Ectodermal cell (in vitro differentiated cells): Measurements from ENCODE around the gene PIH1D1.

ENCODE experiments used
- H3K27ac ChIP-seq: 2 replicates; pipeline ENCODE4 v1.7.0; 2013; ENCODE audit warnings: mild to moderate bottlenecking, low read depth, low read length; ENCODE audit not compliant: insufficient read depth, poor library complexity, severe bottlenecking
- H3K27me3 ChIP-seq: 2 replicates; pipeline ENCODE4 v1.7.0; 2013; ENCODE audit warnings: mild to moderate bottlenecking, low read length; ENCODE audit not compliant: insufficient read depth, control insufficient read depth, poor library complexity, severe bottlenecking
- H3K36me3 ChIP-seq: one replicate; pipeline ENCODE4 v1.7.0; 2013; ENCODE audit warnings: low read length; ENCODE audit not compliant: control insufficient read depth, insufficient read depth
- H3K4me1 ChIP-seq: one replicate; pipeline ENCODE4 v1.7.0; 2013; ENCODE audit warnings: low read length; ENCODE audit not compliant: control insufficient read depth, insufficient read depth
- H3K4me3 ChIP-seq: 2 replicates; pipeline ENCODE4 v1.7.0; 2013; ENCODE audit warnings: low read depth, low read length, control low read depth; ENCODE audit not compliant: insufficient read depth
- H3K9me3 ChIP-seq: 2 replicates; pipeline ENCODE4 v1.7.0; 2013; ENCODE audit warnings: mild to moderate bottlenecking, low read length, moderate library complexity; ENCODE audit not compliant: control insufficient read depth
- WGBS, 2 experiments: methylation state at CpG; one replicate each; pipeline ENCODE4 v1.1.7; 2013; ENCODE audit warnings: missing lambda C conversion rate in 2 of 2; 5-methylcytosine and 5-hydroxymethylcytosine counted together

The PIH1D1 gene

DNA sequence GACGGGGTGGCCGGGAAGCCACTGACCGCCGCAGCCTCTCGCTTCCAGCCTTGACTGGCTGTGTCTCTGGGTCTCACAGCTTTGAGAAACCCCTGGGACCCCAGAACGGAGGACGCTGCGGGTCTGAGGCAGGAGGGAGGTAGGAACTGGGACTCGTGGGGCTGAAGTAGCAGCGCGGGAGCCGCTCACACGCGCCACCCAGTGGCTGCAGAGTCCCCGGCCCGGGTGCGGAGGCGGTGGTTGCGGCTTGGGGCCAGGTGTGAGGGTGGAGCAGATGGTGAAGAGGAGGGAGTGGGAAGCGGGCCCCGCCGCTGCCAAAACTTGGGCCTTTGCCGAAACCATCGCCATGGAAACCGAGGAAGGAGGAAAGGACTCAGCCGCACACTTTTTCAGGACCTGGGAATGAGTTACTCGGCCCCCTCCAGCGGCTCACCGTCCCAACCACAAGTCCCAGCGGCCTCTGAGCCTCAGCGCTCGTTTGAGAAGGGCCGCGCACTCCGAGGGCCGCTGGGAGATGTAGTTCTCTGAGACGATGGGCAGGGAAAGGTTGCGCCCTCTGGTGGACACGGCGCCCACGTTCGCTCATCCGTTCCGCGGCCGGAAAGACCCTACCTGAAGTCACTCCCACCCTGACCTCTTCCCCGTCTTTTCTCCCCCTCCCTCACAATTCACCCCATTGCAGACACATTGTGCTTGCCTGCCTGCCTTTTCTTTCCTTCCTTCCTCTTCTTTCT is 8.1 kb downstream of the PIH1D1 start:
- H3K9me3 ChIP-seq: no peaks in the 10 kb centered on the region
- peaks cover 42% of the 10 kb centered on the region for H3K27me3 ChIP-seq
- WGBS, 2 experiments: 0 to 1% methylated on average over 47 of the region's 47 CpGs
- H3K4me1 ChIP-seq: peaks cover 9% of the 10 kb centered on the region
- H3K36me3 ChIP-seq: peaks cover 7% of the 10 kb centered on the region
- peak overlapping the region; percentile 72 for H3K4me3 ChIP-seq
- H3K27ac ChIP-seq: peak overlapping the region; percentile 88

DNA sequence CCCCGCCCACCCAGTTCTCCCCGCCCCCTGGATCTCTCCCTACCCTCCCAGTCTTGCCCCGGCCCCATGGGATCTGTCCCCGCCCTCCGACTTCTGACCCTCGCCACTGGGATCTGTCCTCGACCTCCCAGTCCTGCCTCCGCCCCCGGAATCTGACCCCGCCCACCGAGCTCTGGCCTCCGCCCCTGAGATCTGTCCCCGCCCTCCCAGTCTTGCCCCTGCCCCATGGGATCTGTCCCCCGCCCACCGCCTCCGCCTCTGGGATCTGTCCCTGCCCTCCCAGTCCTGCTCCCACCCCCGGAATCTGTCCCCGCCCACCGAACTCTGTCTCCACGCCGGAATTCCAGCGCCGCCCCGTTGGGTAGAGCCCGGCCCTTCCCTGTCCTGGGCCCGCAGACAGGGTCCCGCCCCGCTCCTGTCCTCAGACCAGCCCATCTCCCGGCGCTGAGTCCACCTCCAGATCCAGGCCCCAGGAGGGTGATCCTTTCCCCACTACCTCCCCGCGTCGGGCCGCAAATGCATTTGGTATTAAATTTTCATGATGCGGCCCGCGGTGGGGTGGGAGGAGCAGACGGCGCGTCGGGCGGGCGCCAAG is 8.7 kb downstream of the PIH1D1 start:
- Histone ChIP-seq H3K9me3 (no peaks in the 10 kb centered on the region), H3K27me3 (peaks cover 49% of the 10 kb centered on the region), H3K4me1 (peaks cover 9% of the 10 kb centered on the region), H3K27ac (peak overlapping the region; percentile 88), H3K4me3 (peak overlapping the region; percentile 72), H3K36me3 (peaks cover under 1% of the 10 kb centered on the region)
- 0% methylated on average over 42 to 43 of the region's 43 CpGs for WGBS, 2 experiments

DNA sequence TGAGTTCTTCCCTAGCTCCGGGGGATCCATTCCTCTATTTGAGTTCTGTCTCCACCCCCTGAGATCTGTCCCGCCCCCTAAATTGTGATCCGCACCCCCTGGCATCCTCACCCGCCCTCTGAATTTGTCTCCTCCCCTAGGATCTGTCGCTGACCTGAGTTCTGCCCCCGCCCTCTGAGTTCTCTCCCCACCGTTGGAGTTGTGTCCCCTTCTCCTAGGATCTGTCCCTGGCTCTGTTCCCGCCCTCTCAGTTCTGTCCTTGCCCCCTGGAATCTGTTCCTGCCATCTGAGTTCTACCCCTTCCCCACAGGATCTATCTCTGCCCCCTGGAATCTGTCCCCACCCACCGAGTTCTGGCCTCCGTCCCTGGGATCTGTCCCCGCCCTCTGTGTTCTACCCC is 9.3 kb downstream of the PIH1D1 start:
- no peaks in the 10 kb centered on the region for H3K36me3 ChIP-seq
- peak overlapping the region; percentile 3 for H3K4me3 ChIP-seq
- H3K27me3 ChIP-seq: peaks cover 54% of the 10 kb centered on the region
- H3K4me1 ChIP-seq: peaks cover 9% of the 10 kb centered on the region
- no peaks in the 10 kb centered on the region for H3K9me3 ChIP-seq
- 5 to 8% methylated on average over 11 of the region's 11 CpGs for WGBS, 2 experiments
- no peak overlapping the region for H3K27ac ChIP-seq

DNA sequence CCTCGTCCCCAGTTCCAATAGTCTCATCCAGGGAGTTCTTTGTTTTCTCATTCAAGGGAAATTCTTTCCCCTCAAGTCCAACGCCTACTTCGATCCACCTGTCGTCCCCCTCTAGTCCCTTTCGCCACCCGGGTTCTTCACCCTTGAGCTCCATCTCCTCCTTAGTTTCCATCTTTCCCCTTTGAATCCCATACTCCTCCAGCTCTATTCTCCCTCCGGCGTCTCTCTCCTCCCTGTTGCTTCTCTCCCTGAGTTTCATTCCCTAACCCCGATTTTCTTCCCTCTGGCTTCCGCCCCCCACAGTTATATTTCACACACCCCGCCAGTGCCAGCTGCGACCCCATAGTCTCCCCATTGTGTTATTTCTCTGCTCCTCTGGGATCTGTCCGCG is 9.7 kb downstream of the PIH1D1 start:
- H3K4me1 ChIP-seq: peaks cover 9% of the 10 kb centered on the region
- H3K36me3 ChIP-seq: no peaks in the 10 kb centered on the region
- peak overlapping the region; percentile 3 for H3K4me3 ChIP-seq
- WGBS, 2 experiments: 14 to 15% methylated on average over 14 of the region's 14 CpGs
- H3K27ac ChIP-seq: no peak overlapping the region
- H3K27me3 ChIP-seq: peaks cover 58% of the 10 kb centered on the region
- H3K9me3 ChIP-seq: no peaks in the 10 kb centered on the region

DNA sequence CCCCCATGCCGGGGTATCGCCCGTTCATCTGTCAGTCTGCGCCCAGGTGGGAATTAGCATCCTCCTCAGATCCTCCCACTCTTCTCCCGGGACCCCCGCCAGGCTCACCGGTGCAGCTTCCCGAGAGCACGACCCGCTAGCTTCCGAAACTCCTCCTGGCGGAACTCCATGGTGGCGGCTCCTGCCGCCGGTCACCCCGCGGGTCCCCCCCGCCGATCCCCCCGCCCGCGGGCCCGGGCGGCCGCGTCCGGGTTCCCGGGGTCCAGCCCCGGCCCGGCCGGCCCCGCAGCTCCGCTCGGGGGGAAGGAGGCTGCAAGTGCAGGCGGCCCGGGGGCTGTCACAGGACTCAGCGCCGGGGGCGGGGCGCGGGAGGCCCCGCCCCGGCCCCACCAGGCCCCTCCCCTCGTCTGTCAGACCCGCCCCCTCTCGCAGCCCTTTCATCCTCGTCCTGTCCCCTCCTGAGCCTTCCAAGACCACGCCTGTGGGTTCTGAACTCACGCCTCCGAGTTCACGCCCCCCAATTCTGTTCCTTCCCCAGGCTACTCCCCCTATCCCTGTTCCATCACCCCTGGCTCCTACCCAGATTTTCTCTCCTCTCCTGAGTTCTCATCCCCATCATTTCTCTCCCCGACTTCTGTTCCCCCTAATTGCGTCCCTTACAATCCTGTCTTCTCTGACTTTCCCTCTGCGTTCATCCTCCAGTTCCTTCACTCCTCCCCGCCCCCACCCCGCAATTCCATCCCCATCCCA is 10.2 kb downstream of the PIH1D1 start, which contains the start of gene SLC17A7:
Gene SLC17A7, minus strand, starts transcription at position 318 of the 750 bp plus-strand sequence. Its CDS starts 148 bp downstream, at position 170.
- peak within 1 kb of the TSS; percentile 22 for H3K4me3 ChIP-seq
- no peak within 1 kb of the TSS for H3K27ac ChIP-seq
- no peaks in the 10 kb centered on the region for H3K9me3 ChIP-seq
- no peaks in the 10 kb centered on the region for H3K36me3 ChIP-seq
- peaks cover 9% of the 10 kb centered on the region for H3K4me1 ChIP-seq
- 1% methylated on average over 56 of the region's 56 CpGs for WGBS, 2 experiments
- H3K27me3 ChIP-seq: peaks cover 64% of the 10 kb centered on the region

DNA sequence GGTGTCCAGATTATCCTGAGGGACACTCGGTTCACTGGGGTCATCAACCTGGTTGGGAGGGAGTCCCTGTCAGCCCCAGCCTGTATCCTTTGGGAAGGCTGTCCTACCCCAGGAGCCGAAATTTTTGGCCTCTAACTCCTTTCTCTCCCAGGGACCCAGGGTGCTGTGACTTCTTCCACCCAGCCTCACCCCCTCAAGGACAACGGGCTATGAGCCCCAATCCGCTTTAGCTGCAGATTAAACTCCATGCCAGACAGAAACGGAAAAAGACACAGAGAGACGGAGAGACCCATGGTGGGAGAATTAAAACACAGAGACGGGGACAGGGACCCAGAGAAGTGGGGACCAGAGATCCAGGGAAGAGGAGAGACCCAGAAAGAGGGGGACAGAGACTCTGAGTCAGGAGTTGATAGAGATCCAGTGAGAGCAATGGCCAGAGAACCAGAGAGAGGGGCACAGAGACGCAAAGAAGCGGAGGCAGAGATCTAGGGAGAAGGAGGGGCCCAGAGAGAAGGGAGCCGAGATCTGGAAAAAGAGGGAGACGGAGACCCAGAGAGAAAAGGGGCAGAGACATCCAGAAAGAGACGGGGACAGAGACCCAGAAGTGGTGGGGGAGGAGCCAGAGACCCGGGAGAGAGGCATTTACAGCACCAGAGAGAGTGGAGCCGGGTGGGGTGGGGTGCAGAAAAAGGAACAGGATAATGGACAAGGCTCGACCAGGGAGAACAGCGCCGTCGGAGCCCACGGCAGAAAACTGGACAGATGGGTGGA is 11.0 kb downstream of the PIH1D1 start:
- Histone ChIP-seq H3K4me1 (peaks cover 9% of the 10 kb centered on the region), H3K4me3 (peak overlapping the region; percentile 22), H3K27ac (no peak overlapping the region), H3K36me3 (no peaks in the 10 kb centered on the region), H3K9me3 (no peaks in the 10 kb centered on the region), H3K27me3 (peaks cover 71% of the 10 kb centered on the region)
- 36 to 37% methylated on average over 19 of the region's 19 CpGs for WGBS, 2 experiments

DNA sequence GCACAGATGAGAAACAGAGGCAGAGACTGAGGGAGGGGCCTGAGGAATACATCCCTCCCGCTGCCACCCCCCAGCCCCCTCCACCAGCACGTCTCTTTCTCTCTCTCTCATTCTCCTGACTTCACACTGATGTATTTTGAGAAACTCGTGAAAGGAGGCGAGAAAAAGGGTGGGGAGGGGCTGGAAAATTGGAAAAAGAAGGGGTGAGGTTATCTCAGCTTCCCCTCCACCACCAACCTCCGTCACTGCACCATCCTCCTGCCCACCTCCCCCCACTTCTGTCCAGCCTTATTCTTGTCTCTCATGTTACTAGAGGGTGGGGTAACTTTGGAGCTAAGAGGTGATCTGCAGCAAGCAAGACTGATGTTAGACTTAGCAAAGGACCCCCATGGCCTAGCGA is 11.8 kb downstream of the PIH1D1 start:
- Histone ChIP-seq H3K4me1 (peaks cover 9% of the 10 kb centered on the region), H3K27me3 (peaks cover 79% of the 10 kb centered on the region), H3K36me3 (no peaks in the 10 kb centered on the region), H3K4me3 (no peak overlapping the region), H3K9me3 (no peaks in the 10 kb centered on the region), H3K27ac (no peak overlapping the region)
- WGBS, 2 experiments: 81 to 85% methylated on average over 1 to 3 of the region's 6 CpGs

DNA sequence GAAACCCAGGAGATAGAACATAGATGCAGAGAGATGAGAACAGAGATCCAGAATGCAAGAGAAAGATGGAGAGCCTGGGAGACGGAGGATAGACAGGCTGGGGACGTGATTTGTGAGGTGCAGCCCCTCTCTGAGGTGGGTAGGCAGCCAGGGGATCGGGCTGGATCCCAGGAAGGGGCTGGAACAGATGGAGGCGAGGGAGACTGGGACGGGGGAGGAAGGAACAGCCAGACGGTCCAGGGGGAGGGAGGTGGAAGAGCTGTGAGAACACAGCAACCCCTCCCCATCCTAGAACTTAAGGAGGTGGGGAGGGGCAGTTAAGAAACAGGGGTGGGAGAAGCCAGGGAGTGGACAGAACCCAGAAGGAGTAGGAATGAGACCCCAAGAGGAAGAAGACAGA is 13.4 kb downstream of the PIH1D1 start:
- Histone ChIP-seq H3K27me3 (peaks cover 92% of the 10 kb centered on the region), H3K36me3 (no peaks in the 10 kb centered on the region), H3K4me3 (no peak overlapping the region), H3K4me1 (peaks cover 9% of the 10 kb centered on the region), H3K27ac (no peak overlapping the region), H3K9me3 (no peaks in the 10 kb centered on the region)
- 29 to 31% methylated on average over 6 of the region's 6 CpGs for WGBS, 2 experiments

DNA sequence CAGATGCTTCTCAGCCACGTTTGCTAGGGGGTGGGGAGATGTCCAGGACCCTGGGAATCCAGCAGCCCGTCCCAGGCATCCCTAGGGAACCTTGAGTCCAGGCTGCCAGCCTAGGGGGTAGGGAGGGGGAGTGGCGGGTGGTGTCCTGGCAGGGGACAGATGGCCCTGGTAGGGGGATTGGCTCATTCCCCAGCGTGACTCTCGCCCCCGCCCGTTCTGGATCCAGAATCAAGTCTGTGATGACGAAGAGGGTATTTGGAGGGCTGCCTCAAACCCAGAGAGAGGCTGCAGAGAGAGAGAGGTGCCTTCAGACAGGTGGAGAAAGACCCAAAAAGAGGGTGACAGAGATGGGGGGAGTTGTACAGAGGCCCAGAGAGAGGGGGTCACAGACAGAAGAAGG is 14.4 kb downstream of the PIH1D1 start:
- H3K4me1 ChIP-seq: peaks cover 6% of the 10 kb centered on the region
- peaks cover 97% of the 10 kb centered on the region for H3K27me3 ChIP-seq
- no peak overlapping the region for H3K27ac ChIP-seq
- H3K9me3 ChIP-seq: no peaks in the 10 kb centered on the region
- no peaks in the 10 kb centered on the region for H3K36me3 ChIP-seq
- WGBS, 2 experiments: 40 to 49% methylated on average over 8 of the region's 8 CpGs
- no peak overlapping the region for H3K4me3 ChIP-seq
